A172 (cell line): ENCODE data around the gene KRT6B. TPM values are rescaled to one million over a fixed set of nuclear protein-coding genes. Genes with fewer than 3 reads are reported as not detected.

Experiments
- DNase-seq: peaks from one replicate; pipeline ENCODE4 v3.0.0-alpha.2; 2015; ENCODE audit warnings: low spot score
- total RNA-seq: library from RNA; depleted of rRNA; stranded (reverse); fragments of >200 nt; shearing (Covaris generic); gene quantifications from 2 replicates; pipeline ENCODE4 v1.2.3, GENCODE V29; 2014

Gene KRT6B
- total RNA-seq, 1 experiment from 2014 or later: not detected

DNA sequence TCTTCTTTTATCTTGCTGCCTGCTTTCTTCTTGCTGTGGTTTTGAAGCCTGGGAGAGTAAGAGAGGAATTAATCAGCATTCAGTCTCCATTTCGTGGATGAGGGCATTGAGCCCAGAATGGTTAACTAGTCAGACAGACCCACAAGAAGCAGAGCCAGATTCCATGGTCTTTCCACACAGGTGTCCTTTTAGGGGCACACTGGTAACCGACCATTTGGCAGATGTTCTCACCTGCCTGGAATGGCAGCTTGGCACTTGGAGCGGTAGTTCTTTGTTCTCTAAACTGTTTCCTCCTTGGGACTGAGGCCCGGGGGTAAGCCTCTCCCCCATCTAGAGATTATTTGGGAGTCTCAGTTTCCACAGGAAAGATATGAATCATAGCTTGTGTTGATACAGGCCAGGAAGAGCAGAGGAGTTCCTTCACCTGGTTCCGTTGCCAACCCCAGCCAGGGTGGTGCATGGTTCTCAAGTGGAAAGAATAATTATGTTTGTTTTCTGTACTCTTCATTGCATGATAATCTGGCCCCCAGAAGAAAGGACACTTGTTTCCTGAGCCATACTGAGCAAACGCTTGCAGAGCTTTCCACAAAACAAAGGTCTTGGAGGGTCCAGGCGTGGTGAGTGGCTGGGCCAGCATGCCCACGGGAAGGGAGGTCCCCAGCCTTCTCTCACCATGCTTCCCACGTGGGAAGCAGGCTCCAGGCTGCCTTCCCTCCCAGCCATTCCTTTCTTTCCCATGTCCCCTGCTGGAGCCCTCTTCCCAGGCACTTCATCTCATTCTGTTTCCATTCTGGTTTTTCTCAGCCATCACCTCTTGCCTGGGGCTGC, 15.7 kb downstream of the KRT6B start:
- DNase-seq: peak; percentile 10

DNA sequence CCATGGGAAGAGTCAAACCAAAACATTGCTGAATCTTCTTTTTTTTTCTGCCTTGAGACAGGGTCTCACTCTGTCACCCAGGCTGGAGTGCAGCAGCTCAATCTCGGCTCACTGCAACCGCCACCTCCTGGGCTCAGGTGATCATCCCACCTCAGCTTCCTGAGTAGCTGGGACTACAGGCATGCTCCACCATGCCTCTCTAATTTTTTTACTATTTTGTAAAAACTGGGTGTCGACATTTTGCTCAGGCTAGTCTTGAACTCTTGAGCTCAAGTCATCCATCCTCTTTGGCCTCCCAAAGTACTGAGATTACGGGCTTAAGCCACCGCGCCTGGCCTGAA, 16.3 kb downstream of the KRT6B start:
- no peak for DNase-seq

DNA sequence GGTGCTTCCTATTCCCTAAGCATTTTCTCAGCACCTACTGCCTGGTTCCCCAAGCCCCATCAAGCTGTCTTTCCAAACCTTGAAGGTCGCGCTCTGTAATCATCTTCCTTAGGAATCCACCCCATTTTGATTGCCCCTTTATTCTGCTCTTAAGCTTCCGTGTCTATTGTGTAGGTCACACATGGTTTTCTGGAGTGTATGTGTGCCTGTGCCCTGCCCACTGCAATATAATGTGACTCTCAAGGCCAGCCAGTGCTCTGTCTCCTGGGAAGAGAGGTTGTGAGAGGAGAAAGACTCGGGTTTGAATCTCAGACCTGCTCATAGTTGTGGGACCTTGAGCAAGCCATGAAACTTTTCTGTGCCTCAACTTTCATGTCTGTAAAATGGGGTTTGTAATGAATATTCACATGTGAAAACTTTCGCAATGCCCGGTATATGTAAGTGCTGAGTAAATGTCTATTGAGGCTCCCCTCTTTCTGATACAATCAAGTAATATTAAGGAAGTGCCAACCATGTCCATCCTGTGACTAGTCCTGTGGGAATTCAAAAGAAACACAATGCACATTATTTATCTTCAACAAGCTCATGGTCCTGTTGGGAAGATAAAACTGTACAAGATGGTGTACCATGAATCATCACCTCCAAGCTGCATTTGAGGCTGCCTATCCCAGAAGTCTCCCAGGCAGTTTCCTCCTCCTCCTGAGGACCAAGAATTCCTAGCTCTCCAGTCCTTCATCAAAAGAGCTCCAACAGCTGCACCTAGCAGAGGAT, 17.0 kb downstream of the KRT6B start:
- peak; percentile 52 for DNase-seq

DNA sequence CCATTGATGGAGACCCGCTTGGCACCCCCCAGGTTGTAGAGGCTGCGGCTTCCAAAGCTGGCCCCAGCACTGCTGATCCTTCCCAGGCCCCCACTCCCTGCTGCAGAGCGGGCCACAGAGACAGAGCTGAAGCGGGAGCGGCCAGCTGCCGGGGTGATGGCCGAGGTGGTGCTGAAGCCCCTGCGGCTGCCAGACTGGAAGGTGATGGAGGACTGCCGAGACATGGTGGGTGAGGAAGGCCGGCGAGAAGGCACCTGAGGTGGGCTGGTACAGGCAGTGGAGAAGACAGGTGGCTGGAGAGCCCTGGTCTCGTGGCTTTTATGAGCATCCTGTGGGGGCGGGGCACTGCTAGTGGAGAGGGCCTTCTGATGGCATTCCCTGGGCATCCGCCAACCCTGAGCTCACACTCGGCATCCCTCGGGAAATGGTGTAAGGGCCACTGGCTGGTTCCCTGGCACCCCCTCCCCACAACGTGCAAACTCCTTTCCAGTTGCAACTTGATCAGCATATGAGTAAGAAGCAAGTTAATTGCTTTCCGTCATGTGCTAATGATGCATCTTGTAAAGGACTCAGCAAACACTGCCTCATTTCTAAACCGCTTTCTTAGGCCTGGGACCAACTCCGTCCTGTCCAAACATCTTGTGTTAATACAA, 17.7 kb downstream of the KRT6B start, which contains the start of gene KRT75:
KRT75 (minus strand) TSS at position 291 of the 653 bp plus-strand sequence; CDS start at position 224, 67 bp downstream.
- peak; percentile 59 for DNase-seq

DNA sequence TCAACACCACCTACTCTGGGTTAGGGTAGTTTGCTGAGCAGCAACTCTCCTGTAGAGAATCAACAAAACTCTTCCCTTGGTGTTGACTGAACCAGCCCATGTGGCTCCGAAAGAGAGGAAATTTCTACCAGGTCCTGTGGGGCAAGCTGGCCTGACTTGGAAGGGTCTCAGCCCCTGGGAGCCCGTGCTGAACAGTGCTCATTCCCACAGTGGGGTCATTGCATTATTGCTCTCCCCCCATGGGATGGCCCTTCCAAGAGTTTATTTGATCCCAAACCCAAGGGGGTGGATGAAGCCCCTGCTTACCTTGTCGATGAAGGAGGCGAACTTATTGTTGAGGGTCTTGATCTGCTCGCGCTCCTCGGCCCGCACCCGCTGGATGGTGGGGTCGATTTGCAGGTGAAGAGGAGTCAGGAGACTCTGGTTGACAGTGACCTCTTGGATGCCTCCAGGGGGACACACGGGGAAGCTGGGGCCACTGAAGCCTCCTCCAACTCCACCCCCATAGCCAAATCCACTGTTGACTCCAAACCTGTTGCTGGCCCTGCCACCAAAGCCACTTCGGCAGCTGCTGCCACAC, 18.4 kb downstream of the KRT6B start:
- no peak for DNase-seq

DNA sequence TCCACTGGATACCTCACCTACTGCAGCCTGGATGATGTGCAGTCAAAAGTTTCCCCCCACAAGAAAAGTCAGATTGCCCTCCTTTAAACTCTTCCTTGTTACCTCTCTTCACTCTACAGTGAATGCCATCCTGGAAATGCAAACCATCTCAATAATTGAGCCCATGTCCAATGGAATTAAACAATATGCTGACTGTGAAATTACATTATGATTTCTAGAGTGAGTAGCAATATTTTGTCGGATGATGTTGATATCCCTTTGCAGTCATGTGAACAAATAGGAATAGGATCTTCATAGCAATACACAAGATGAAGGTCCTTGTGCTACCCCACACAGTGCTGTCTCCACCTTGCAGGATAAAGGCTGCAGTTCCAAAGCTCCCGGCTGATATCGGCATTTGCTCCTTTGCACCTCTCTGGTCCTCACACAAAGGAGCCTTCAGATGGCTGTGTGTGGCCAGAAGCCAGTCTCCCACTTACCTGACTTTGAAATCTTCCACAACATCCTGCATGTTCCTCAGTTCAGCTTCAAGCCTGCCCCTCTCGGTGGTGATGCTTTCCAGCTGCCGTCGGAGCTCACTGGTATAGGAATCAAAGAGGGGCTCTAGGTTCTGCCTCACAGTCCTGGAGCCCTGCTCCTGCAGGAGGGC, 19.3 kb downstream of the KRT6B start:
- no peak for DNase-seq

DNA sequence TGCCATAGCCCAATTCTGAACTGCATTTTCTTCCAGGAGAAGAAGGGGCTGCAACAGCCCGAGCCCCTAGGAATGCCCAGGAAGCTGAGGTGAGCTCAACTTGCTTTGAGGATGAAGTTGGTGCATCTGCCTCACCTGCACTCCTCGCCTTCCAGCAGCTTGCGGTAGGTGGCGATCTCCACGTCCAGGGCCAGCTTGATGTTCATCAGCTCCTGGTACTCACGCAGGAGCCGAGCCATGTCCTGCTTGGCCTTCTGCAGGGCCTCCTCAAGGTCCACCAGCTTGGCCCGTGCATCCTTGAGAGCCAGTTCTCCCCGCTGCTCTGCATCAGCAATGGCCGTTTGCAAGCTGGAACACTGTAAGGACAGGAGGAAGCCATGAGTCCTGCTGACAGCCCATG, 23.8 kb downstream of the KRT6B start:
- DNase-seq: no peak

DNA sequence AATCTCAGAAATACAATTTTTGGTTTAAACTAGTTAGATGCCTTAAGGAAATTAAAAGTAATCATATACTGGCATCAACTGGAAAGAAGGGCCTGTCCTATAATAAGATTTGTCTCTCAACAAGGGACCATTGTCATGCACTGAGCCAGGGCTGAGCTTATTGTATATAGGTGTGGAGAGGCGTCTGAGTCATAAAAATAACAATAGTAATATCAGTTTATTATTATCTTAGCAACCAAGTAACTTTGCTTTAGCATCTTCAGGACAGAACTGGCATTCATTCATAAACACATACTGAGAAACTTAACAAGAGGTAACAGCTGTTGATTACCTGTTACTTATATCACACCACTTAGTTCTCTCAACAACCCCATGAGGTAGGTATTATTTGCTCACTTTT, 24.9 kb downstream of the KRT6B start:
- DNase-seq: no peak

DNA sequence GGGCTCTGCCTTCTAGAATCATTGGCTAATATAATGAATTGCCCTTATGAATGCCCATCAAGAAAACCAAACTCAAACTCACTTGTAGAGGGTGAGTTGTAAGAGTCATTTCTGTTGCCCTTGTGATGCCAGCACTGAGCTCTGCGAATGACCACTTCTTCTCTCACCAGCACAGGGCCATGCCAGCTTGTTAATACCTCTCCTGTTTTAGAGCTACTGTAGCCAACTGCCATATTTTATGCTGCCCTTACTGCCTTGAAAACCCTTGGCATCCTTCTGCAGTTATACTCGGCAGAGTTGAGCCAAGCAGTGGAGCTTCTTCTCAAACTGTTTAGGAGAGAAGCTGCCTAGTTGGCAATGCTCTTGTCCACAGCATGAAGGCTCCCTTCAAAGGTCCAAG, 25.9 kb downstream of the KRT6B start:
- no peak for DNase-seq

DNA sequence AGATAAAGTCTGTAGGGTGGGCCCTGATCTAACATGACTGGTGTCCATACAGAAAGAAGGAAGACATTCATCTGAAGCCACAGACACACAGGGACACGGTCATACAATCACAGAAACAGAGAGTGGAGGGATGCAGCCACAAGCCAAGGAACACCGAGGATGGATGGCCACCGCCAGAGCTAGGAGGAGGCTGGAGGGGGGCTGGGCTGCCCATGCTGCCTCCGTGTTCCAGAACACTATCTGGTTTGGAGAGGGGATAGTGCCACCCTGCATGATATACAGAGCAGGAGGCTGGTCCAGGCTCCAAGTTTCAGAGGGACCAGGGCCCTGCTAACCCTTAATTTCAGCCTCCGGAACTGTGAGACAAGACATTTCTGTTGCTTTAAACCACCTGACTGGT, 26.5 kb downstream of the KRT6B start:
- no peak for DNase-seq

DNA sequence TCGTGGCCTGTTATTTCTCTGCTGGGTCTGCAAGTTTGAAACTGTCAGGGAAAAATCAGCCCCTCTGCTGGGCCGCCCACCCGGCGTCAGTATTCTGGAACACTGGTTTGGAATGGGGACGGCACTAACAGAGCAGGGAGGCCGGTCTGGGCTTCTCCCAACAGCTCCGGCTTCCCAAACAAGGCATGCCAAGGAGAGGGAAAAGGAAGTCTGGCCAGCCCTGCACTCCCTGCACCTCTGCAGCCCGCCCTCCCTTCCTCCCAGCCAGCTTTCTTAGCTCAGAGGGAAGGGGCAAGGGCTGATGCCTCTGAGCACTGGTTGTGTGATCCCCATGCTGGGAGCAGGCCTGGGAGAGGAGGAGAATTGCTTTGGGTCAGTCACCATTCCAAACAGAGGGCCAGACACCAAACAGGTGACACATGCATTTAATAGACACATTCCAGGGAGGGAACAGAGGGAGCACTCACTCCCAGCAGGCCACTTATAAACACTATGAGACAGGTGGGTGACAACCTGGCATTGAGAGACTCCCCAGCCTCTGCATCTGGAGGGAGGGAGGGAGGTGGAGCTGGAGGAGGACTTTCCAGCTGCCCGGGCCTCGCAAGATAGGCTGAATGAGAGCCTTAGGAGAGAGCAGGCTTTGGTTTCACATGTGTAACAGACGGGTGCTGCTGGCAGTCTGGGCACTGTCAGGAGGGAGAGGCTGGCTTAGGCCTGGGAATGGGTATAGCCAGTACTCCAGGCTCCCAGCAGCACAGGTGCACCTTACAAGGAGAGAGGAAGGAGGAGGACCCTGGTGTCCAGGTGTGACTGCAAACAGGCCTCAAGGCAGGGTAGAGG, 28.1 kb downstream of the KRT6B start:
- DNase-seq: no peak

DNA sequence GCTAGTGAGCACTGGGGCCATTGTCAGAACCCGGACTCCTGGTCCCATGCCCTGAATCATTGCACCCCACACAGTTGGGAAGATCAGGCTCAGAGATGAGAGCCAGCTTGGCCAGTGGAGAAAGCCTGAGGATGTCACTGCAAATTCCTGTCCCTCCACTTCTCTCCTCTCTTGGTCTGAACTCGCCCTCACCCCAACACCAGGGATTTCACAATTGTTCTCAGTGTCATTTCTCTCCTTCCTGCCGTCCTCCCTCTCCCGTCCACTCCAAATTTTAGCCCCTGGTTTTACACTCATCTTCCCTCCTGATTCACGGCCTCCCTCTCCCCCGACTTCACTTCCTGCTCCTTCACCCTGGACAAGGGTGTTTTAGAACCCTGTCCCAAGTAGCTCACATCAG, 28.9 kb downstream of the KRT6B start:
- DNase-seq: no peak

DNA sequence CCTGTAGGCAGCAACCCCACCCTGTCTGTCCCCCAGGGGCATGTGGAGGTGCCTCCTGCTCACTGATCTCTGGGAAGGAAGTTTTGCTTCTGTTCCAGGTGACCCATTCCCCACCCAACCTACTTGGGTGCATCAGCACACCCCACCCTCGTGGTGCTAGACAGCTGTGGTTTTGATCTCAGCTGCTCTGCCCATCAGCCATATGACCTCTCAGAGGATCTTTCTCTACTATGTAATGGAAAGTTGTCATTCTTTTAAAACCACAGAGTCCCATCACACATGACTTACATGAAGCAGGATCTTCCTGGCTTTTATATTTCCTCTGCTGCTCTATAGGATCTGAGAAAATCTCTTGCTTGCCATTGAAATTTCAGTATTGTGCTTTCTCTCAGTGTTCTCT, 32.3 kb downstream of the KRT6B start:
- no peak for DNase-seq

DNA sequence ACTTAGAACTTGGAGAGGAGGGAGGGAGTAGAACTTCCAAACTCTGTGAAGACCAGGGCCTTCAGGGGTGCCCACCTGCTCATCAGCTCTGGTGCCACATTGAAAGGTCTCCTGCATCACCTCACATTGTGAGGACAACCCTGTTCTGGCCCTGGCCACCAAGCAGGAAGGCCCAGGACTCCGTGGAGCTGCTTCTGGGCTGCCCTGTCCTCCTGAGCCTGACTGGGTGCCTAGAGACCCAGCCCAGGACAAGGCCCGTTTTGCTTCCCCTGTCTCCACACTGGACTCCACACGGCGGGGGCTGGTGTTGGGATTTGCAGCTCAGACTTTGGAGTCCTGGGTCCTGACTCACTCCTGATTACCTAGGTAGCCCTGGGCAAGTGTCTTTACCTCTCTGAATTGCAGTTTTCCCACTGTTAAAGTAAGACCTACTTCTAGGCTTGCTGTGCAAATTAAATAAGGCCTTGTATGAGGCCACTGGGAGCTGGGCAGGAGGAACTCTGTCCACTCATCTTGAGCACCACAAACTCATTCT, 33.3 kb downstream of the KRT6B start:
- no peak for DNase-seq

DNA sequence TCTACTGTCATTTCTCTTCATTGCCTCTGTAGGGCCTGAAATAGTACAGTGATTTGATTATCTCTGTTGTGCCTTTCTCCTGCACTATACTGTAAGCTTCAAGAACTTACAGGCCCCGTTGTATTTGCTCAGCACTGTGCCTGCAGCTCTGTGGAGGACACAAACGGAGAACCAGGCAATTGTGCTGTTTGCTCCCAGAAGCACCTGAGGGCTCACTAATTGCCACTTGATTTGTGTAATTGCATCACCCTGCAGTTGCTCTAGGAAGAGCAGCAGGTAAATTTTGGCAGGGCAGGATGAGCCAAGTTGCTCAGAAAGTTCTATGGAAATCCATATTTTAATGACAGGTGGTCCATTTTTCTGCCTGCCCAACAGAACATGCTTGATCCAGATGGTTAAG, 34.2 kb downstream of the KRT6B start:
- no peak for DNase-seq

DNA sequence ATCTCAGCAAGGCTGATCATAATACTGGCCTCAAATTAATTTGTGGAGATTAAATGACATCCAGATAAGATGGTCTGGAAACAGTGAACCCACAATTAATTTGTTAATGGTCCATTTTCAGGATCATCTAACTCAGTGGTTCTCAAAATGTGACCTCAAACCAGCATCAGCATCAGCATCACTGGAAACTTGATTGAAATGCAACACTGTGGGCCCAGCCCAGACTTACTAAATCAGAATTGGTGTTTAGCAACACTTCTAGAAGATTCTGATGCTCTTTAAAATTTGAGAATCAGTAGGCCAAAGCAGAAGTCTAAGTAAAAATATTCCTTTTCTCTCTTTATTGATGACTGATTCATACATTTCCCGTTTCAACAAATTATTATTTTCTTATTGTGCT, 35.2 kb downstream of the KRT6B start:
- no peak for DNase-seq

DNA sequence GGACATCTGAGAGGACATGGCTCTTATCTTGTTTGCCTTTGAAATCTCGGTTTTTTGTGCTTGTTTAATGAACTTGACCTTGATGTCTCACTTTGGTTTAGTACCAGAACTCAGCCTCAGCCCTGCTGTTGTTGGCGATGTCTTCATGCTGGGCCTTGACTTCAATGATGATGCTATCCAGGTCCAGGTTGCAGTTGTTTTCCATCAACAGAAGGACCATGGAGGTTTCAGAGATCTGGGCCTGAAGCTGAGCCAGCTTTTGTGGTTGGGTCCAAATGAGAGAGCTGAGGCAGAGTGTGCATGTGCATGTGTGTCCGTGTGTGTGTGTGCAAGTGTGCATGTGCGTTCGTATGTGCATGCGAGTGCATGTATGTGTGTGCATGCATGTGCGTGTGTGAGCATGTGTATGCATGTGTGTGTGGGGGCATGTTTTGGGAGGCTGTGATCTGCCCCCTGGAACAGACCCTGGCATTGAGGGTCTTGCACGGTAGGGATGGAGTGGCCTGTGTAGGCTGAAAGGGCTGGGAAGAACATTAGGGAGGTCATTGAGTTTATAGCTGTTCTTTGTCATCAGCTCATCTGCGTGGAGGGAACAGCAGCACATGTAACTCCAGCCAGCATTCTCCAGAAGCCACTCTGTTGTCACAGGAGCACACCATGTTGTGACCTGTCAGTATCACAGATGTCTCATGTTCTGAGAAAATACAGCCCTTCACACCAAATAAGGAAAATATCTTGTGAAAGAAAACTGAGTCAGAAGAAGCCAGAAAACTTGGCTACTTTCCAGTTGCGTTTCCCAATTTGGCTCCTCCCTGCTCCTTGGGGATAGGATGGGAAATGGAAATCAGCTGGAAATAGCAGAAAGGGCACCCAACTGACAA, 35.8 kb downstream of the KRT6B start:
- DNase-seq: peak; percentile 37

DNA sequence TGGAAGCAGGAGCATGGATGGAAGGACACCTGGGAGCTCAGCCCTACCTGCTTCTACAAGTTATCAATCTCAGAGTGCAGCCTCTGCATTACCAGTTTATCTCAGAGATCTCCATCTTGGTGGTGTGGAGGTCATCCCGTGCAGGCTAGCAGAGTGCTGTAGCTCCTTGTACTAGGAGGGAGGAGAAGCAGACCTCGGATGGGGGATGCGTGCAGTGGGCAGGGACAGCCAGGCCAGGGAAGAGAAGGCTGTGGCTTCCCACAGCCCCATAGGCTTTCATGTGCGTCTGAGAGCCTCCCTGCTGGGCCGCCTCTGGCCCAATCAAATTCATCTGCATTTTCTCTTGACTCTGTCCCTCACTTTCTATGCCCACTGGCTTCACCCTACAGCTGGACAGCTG, 37.0 kb downstream of the KRT6B start:
- DNase-seq: no peak

DNA sequence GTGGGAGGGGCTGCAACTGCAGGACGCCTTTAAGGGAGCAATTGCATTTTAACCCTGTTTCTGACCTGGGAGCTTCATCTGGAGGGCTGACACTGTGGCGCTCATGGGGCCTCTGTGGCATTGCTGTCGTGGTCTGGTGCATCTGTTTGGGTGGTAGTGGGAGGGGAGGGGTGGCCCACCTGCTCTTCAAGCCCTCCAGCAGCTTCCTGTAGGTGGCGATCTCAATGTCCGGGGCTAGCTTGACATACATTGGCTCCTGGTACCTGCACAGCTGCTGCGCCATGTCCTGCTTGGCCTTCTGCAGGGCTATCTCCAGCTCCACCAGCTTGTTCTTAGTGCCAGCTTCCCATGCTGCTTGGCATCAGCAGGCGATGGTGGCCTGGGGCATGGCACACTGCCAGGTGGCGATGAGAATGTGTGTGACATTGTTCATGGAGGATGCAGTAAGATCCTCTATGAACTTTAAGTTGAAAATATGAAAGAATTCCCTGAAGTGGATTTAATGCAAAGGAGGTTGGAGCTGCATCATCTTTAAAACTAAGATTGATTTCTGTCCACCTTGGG, 38.1 kb downstream of the KRT6B start:
- no peak for DNase-seq
